NK-92 treated with Interleukin-12 subunit alpha and Interleukin-12 subunit beta, amount 100 ng/mL, for 24 hours (cell line): ENCODE measurements around the gene ESRRB.

Experiments used
- DNase-seq: peaks from one replicate; lab custom pipeline; 2025; lab: John Stamatoyannopoulos, UW

The ESRRB gene

GRCh38 chr14:76352639-76353281 is 23.2 kb upstream of the ESRRB start:
- DNase-seq = no peak

GRCh38 chr14:76354310-76354709 is 21.6 kb upstream of the ESRRB start:
- DNase-seq = no peak

GRCh38 chr14:76355771-76356170 is 20.2 kb upstream of the ESRRB start:
- no peak for DNase-seq

GRCh38 chr14:76371066-76371465 is 4.9 kb upstream of the ESRRB start:
- DNase-seq = no peak

GRCh38 chr14:76373456-76373855 is 2.5 kb upstream of the ESRRB start:
- no peak for DNase-seq

GRCh38 chr14:76375484-76375883 is 453 bp upstream of the ESRRB start:
- no peak for DNase-seq

- DNase-seq = no peak
These were observed 506 bp downstream of the ESRRB start for GRCh38 chr14:76376409-76376877.

- DNase-seq = no peak
These were observed 1.2 kb downstream of the ESRRB start for GRCh38 chr14:76376878-76377734.

GRCh38 chr14:76377735-76378074 is 1.8 kb downstream of the ESRRB start:
- DNase-seq = no peak

GRCh38 chr14:76380991-76381390 is 5.1 kb downstream of the ESRRB start:
- no peak for DNase-seq

GRCh38 chr14:76381817-76382494 is 6.0 kb downstream of the ESRRB start:
- DNase-seq = no peak

GRCh38 chr14:76382495-76382832 is 6.5 kb downstream of the ESRRB start:
- DNase-seq = no peak

GRCh38 chr14:76385435-76385834 is 9.5 kb downstream of the ESRRB start:
- no peak for DNase-seq

GRCh38 chr14:76386944-76387782 is 11.2 kb downstream of the ESRRB start:
- DNase-seq = peak; percentile 28

GRCh38 chr14:76389841-76390240 is 13.9 kb downstream of the ESRRB start:
- no peak for DNase-seq

GRCh38 chr14:76390621-76391020 is 14.7 kb downstream of the ESRRB start:
- DNase-seq = no peak

- DNase-seq = no peak
These were observed 16.2 kb downstream of the ESRRB start for GRCh38 chr14:76391981-76392690.

- no peak for DNase-seq
These were observed 18.6 kb downstream of the ESRRB start for GRCh38 chr14:76394569-76394968.

GRCh38 chr14:76395161-76395560 is 19.2 kb downstream of the ESRRB start:
- no peak for DNase-seq

GRCh38 chr14:76396714-76397187 is 20.8 kb downstream of the ESRRB start:
- no peak for DNase-seq

- no peak for DNase-seq
These were observed 29.7 kb downstream of the ESRRB start for GRCh38 chr14:76405627-76406026.
